CD4-positive, alpha-beta T cell (primary cell): ENCODE results near the gene GMPPB. TPM values are rescaled to one million over a fixed set of nuclear protein-coding genes. Genes with fewer than 3 reads are reported as not detected.

Experiments used
- ATAC-seq: fragments of 200-7000 bp; cut with Tn5 transposase; one replicate; pipeline ENCODE4 v1.10.0; 2022; ENCODE audit warnings: mild to moderate bottlenecking; ENCODE audit not compliant: poor library complexity
- CTCF ChIA-PET: fragments of 350-600 bp; sonication (Branson Sonifier 250); formaldehyde crosslinking; loops from one replicate; lab custom pipeline; 2021; ENCODE audit warnings: antibody characterized with exemption, inconsistent platforms; lab: Charles Lee
- POLR2A ChIA-PET: fragments of 350-600 bp; sonication (Branson Sonifier 250); formaldehyde crosslinking; loops from one replicate; lab custom pipeline; 2021; ENCODE audit warnings: antibody characterized with exemption, inconsistent platforms; lab: Charles Lee
- DNase-seq, 14 experiments: peaks; one replicate each; pipeline ENCODE4 v3.0.0-alpha.2; 2013 to 2020; ENCODE audit warnings: mixed read lengths in 2 of 14
- H3K27ac ChIP-seq, 2 donors: one replicate each; pipeline versions ENCODE4 v1.5.1 to v1.7.0; 2013; ENCODE audit warnings: low read length in 2 of 2, low read depth in 1 of 2, mild to moderate bottlenecking in 1 of 2
- H3K27me3 ChIP-seq, 2 experiments: 1 replicate in 1 of 2; 2 replicates in 1 of 2; pipeline versions ENCODE4 v1.6.1 to v1.7.0; 2013; ENCODE audit warnings: low read length in 2 of 2, control low read depth in 1 of 2, mild to moderate bottlenecking in 1 of 2, moderate library complexity in 1 of 2; ENCODE audit not compliant: insufficient read depth in 2 of 2, control insufficient read depth in 1 of 2
- H3K36me3 ChIP-seq: one replicate; pipeline ENCODE4 v1.6.1; 2013; ENCODE audit warnings: low read length, control low read depth; ENCODE audit not compliant: insufficient read depth
- H3K4me1 ChIP-seq: one replicate; pipeline ENCODE4 v1.6.1; 2013; ENCODE audit warnings: low read length, control low read depth; ENCODE audit not compliant: insufficient read depth
- H3K4me3 ChIP-seq: one replicate; pipeline ENCODE4 v1.5.1; 2013; ENCODE audit warnings: mild to moderate bottlenecking, low read length, moderate library complexity
- H3K9me3 ChIP-seq, 2 experiments: 1 replicate in 1 of 2; 2 replicates in 1 of 2; pipeline versions ENCODE4 v1.6.1 to v1.7.0; 2013; ENCODE audit warnings: low read length in 2 of 2, mild to moderate bottlenecking in 2 of 2, control low read depth in 1 of 2, moderate library complexity in 1 of 2; ENCODE audit not compliant: control insufficient read depth in 1 of 2, insufficient read depth in 1 of 2
- H3K27ac Mint-ChIP-seq: one replicate; pipeline ENCODE4 v1.8.0; 2020; ENCODE audit warnings: mixed read lengths
- H3K27me3 Mint-ChIP-seq: one replicate; pipeline ENCODE4 v1.8.0; 2021; ENCODE audit warnings: mixed read lengths
- H3K36me3 Mint-ChIP-seq: one replicate; pipeline ENCODE4 v1.8.0; 2021; ENCODE audit warnings: low read depth, mixed read lengths
- H3K4me1 Mint-ChIP-seq: one replicate; pipeline ENCODE4 v1.8.0; 2021; ENCODE audit warnings: low read depth, mixed read lengths
- H3K4me3 Mint-ChIP-seq: one replicate; pipeline ENCODE4 v1.8.0; 2020; ENCODE audit warnings: mild to moderate bottlenecking, mixed read lengths
- H3K9me3 Mint-ChIP-seq: one replicate; pipeline ENCODE4 v1.8.0; 2020; ENCODE audit warnings: mixed read lengths
- CTCF ChIP-seq: fragments of 200-600 bp; IDR thresholded peaks from one replicate; pipeline ENCODE4 v1.8.0; 2022; ENCODE audit warnings: antibody characterized with exemption, mild to moderate bottlenecking
- intact Hi-C, 2 experiments: fragments of 100-400 bp; cut with DNase I in 1 of 2; cut with micrococcal nuclease in 1 of 2; formaldehyde crosslinking; loops; one replicate each; pipeline versions ENCODE4 v1.15.1 to v1.9.0; 2023 to 2025; cut with DNase I, micrococcal nuclease
- total RNA-seq, 174 experiments: library from RNA in 2 of 174; stranded (reverse) in 2 of 174; gene quantifications; one replicate each; pipeline ENCODE4 v1.2.3 and lab custom pipeline; 2021 to 2026

GMPPB gene
- total RNA-seq, 2 experiments from 2014 or later, result 39.0 to 41.4 TPM

- ChIA-PET POLR2A (interaction anchor here (0.5 to 1.4 kb wide), 3 partner anchors 133 to 325 kb away, joined by 3 to 14 read pairs (median 3); no protein-coding TSS in a partner anchor), CTCF (interaction anchor here (5.0 kb wide), 1 partner anchor 133 kb away, joined by 116 read pairs; no protein-coding TSS in a partner anchor)
- ATAC-seq, result no peak
- H3K27me3 Mint-ChIP-seq, result no peaks in the 10 kb centered on the region
- H3K9me3 Mint-ChIP-seq, result no peaks in the 10 kb centered on the region
- peaks cover 40% of the 10 kb centered on the region for H3K36me3 Mint-ChIP-seq
- peak overlapping the region; percentile 81 for H3K4me3 ChIP-seq
- peaks cover 49% of the 10 kb centered on the region for H3K4me1 Mint-ChIP-seq
- peak overlapping the region; percentile 97 for H3K27ac Mint-ChIP-seq
- intact Hi-C loops, result loop anchor here in 1 of 2 experiments (2.0 to 10.0 kb wide), 4 partner anchors 16 to 648 kb away; partner anchors contain the start of genes DAG1, IMPDH2, MST1 and NDUFAF3
- H3K4me3 Mint-ChIP-seq, result peak overlapping the region; percentile 97
- peak in 1 of 14 experiments; percentile 55 for DNase-seq
- H3K27me3 ChIP-seq, result no peaks in the 10 kb centered on the region
- H3K4me1 ChIP-seq, result peaks cover 47% of the 10 kb centered on the region
- peaks cover 26% of the 10 kb centered on the region for H3K36me3 ChIP-seq
- TF ChIP-seq CTCF, result no peak
- no peaks in the 10 kb centered on the region for H3K9me3 ChIP-seq
- H3K27ac ChIP-seq, result peak overlapping the region; percentile 91 to 96
These were observed 50.5 kb downstream of the GMPPB start for GRCh38 chr3:49673121-49673714.

GRCh38 chr3:49671291-49672288 is 52.2 kb downstream of the GMPPB start:
- H3K36me3 ChIP-seq, result peaks cover 9% of the 10 kb centered on the region
- H3K4me1 ChIP-seq, result peaks cover 37% of the 10 kb centered on the region
- no peaks in the 10 kb centered on the region for H3K9me3 ChIP-seq
- peak; percentile 57 to 86 (median 66) for DNase-seq
- Mint-ChIP-seq H3K4me3 (peak overlapping the region; percentile 86), H3K9me3 (no peaks in the 10 kb centered on the region), H3K27me3 (no peaks in the 10 kb centered on the region), H3K27ac (peak overlapping the region; percentile 75), H3K4me1 (peaks cover 42% of the 10 kb centered on the region), H3K36me3 (peaks cover 25% of the 10 kb centered on the region)
- H3K27me3 ChIP-seq, result no peaks in the 10 kb centered on the region
- intact Hi-C loops, result loop anchor here (1.0 to 10.0 kb wide), 5 partner anchors 17 to 647 kb away; partner anchors contain the start of genes DAG1 (in 1 of the 2), IMPDH2 (in 1 of the 2), MST1 (in 1 of the 2) and NDUFAF3 (in 1 of the 2)
- H3K4me3 ChIP-seq, result no peak overlapping the region
- TF ChIP-seq CTCF, result peak; percentile 75
- ChIA-PET CTCF (interaction anchor here (0.6 to 5.0 kb wide), 17 partner anchors 9 to 817 kb away, joined by 3 to 116 read pairs (median 4); partner anchors contain the start of genes BSN, IP6K1 and RBM6), POLR2A (interaction anchor here (0.6 to 1.3 kb wide), 2 partner anchors 18 to 132 kb away, joined by 3 to 24 read pairs; partner anchors contain the start of genes MST1 and RNF123)
- no peak for ATAC-seq
- no peak overlapping the region for H3K27ac ChIP-seq

- no peaks in the 10 kb centered on the region for H3K9me3 ChIP-seq
- H3K4me1 ChIP-seq, result peaks cover 30% of the 10 kb centered on the region
- H3K4me3 ChIP-seq, result no peak overlapping the region
- no peak overlapping the region for H3K27ac ChIP-seq
- Mint-ChIP-seq H3K9me3 (no peaks in the 10 kb centered on the region), H3K27ac (no peak overlapping the region), H3K4me1 (peaks cover 37% of the 10 kb centered on the region), H3K27me3 (no peaks in the 10 kb centered on the region), H3K4me3 (no peak overlapping the region), H3K36me3 (peaks cover 20% of the 10 kb centered on the region)
- ChIA-PET CTCF (interaction anchor here (0.8 to 5.0 kb wide), 3 partner anchors 10 to 131 kb away, joined by 4 to 116 read pairs (median 5); no protein-coding TSS in a partner anchor), POLR2A (interaction anchor here (1.3 kb wide), 1 partner anchor 131 kb away, joined by 24 read pairs; no protein-coding TSS in a partner anchor)
- intact Hi-C loops, result loop anchor here (1.0 to 10.0 kb wide), 4 partner anchors 132 to 646 kb away; partner anchors contain the start of genes DAG1 (in 1 of the 2), IMPDH2 (in 1 of the 2), NDUFAF3 (in 1 of the 2) and USP19 (in 1 of the 2)
- H3K36me3 ChIP-seq, result peaks cover 3% of the 10 kb centered on the region
- ATAC-seq, result no peak
- DNase-seq, result no peak
- no peaks in the 10 kb centered on the region for H3K27me3 ChIP-seq
- TF ChIP-seq CTCF, result no peak
These were observed 52.8 kb downstream of the GMPPB start for GRCh38 chr3:49670940-49671290.
